GM23338 (cell line): ENCODE measurements around the gene MAP7D1.

ENCODE experiments used
- CREB1 ChIP-seq: fragments of 250-450 bp; sonication (Bioruptor Pico); IDR thresholded peaks from 2 replicates; pipeline ENCODE4 v1.5.0; 2020; ENCODE audit warnings: low read depth, mild to moderate bottlenecking, moderate library complexity
- EZH2 ChIP-seq: fragments of 200-600 bp; sonication (generic); IDR thresholded peaks from one replicate; pipeline ENCODE4 v1.8.0; 2017; ENCODE audit warnings: antibody characterized with exemption, mild to moderate bottlenecking, low read depth; ENCODE audit not compliant: unreplicated experiment
- EZH2phosphoT487 ChIP-seq: fragments of 200-600 bp; sonication (generic); IDR thresholded peaks from one replicate; pipeline ENCODE4 v1.8.1; 2018; ENCODE audit warnings: antibody characterized with exemption; ENCODE audit not compliant: unreplicated experiment
- POLR2AphosphoS5 ChIP-seq: IDR thresholded peaks from 2 replicates; pipeline ENCODE4 v1.6.1; 2016; ENCODE audit warnings: antibody characterized with exemption, low read depth
- REST ChIP-seq: IDR thresholded peaks from one replicate; pipeline ENCODE4 v1.6.1; 2018; ENCODE audit warnings: antibody characterized with exemption; ENCODE audit not compliant: unreplicated experiment
- STAT1 ChIP-seq: IDR thresholded peaks from one replicate; pipeline ENCODE4 v1.6.1; 2016; ENCODE audit warnings: antibody characterized with exemption; ENCODE audit not compliant: unreplicated experiment
- TF ChIP-seq, protein P1 (sequence below), 2 experiments: fragments of 200-600 bp in 1 of 2; sonication (generic) in 1 of 2; conservative IDR thresholded peaks; 2 replicates each; pipeline versions ENCODE4 v1.5.1 to v1.6.1; 2016 to 2017; ENCODE audit warnings: antibody characterized with exemption in 2 of 2, low read depth in 2 of 2, mild to moderate bottlenecking in 2 of 2, moderate library complexity in 1 of 2
- TF ChIP-seq, protein P2 (sequence below): IDR thresholded peaks from 2 replicates; pipeline ENCODE4 v1.6.1; 2016; ENCODE audit warnings: antibody characterized with exemption

DNA sequence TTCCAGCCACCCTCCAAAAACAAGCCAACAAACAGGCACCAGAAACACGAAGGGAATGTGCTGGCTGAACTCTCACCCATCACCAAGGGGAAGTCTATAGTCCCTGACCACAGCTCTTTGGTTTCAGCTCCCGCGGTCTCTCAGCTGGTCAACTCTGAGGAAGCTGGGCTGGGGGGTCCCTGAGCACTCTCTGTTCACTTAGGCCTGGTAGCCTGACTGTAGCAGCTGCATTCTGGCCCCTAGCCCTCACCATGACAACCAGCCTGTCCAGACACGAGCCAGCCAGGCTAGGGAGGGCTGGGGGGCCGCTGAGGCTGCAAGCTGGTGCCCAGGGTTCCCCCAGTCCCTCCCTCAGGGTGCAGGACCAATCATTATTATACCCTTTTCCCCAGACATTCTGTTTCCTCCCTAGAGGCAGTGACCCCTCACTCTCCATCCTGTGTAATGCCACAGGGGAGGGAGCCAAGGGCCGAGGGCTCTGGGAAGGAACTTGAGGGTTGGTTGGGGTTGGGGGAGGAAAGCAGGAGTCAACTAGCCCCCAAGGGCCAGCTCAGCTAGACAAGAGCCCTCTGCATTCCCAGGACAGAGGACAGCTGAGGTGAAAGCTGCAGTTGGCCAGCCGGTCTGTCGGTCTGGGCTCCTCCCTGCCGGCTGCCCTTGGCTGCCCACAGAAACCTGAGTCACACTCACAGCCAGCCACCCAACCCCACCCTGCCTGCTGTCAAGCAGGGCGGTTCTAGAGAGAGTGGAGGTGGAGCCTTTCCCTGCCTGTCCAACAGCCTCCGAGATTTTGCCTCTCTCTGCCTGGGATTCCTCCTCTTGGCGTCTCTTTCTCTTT, 5.4 kb upstream of the MAP7D1 start:
- TF ChIP-seq EZH2phosphoT487 (no peak), STAT1 (no peak), POLR2AphosphoS5 (no peak), CREB1 (CRISPR knock-in tag) (no peak), REST (no peak), EZH2 (no peak)
- TF ChIP-seq, protein P1, sequence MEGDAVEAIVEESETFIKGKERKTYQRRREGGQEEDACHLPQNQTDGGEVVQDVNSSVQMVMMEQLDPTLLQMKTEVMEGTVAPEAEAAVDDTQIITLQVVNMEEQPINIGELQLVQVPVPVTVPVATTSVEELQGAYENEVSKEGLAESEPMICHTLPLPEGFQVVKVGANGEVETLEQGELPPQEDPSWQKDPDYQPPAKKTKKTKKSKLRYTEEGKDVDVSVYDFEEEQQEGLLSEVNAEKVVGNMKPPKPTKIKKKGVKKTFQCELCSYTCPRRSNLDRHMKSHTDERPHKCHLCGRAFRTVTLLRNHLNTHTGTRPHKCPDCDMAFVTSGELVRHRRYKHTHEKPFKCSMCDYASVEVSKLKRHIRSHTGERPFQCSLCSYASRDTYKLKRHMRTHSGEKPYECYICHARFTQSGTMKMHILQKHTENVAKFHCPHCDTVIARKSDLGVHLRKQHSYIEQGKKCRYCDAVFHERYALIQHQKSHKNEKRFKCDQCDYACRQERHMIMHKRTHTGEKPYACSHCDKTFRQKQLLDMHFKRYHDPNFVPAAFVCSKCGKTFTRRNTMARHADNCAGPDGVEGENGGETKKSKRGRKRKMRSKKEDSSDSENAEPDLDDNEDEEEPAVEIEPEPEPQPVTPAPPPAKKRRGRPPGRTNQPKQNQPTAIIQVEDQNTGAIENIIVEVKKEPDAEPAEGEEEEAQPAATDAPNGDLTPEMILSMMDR (conservative IDR thresholded peaks at IDR 0.05; ENCODE audit: low read depth in 2 of 2), result no peak
- TF ChIP-seq, protein P2, sequence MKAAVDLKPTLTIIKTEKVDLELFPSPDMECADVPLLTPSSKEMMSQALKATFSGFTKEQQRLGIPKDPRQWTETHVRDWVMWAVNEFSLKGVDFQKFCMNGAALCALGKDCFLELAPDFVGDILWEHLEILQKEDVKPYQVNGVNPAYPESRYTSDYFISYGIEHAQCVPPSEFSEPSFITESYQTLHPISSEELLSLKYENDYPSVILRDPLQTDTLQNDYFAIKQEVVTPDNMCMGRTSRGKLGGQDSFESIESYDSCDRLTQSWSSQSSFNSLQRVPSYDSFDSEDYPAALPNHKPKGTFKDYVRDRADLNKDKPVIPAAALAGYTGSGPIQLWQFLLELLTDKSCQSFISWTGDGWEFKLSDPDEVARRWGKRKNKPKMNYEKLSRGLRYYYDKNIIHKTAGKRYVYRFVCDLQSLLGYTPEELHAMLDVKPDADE, result no peak
